Spleen (tissue), 11 donors: ENCODE results near the gene WSCD1. TPM values are rescaled to one million over a fixed set of nuclear protein-coding genes. Genes with fewer than 3 reads are reported as not detected.

Experiments
- DNase-seq: peaks from one replicate; pipeline ENCODE4 v3.0.0-alpha.2; 2020
- H3K27ac ChIP-seq, 8 donors: fragments of 200-600 bp; sonication (generic) in 7 of 8; 1 replicate in 4 of 8; 2 replicates in 4 of 8; pipeline versions ENCODE4 v1.5.0 to v1.8.0; 2016 to 2021; ENCODE audit warnings: inconsistent platforms in 4 of 8, mild to moderate bottlenecking in 4 of 8, moderate library complexity in 1 of 8
- H3K27me3 ChIP-seq, 7 donors: fragments of 200-600 bp; sonication (generic) in 6 of 7; replicated peaks in 1 of 7; 1 replicate in 4 of 7; 2 replicates in 3 of 7; pipeline versions ENCODE4 v1.5.0 to v1.8.0; 2016 to 2021; ENCODE audit warnings: inconsistent platforms in 3 of 7, mild to moderate bottlenecking in 1 of 7
- H3K36me3 ChIP-seq, 6 donors: fragments of 200-600 bp; sonication (generic) in 5 of 6; 1 replicate in 4 of 6; 2 replicates in 2 of 6; pipeline versions ENCODE4 v1.5.0 to v1.8.0; 2016 to 2021; ENCODE audit warnings: inconsistent platforms in 2 of 6
- H3K4me1 ChIP-seq, 6 donors: fragments of 200-600 bp; sonication (generic) in 5 of 6; 1 replicate in 3 of 6; 2 replicates in 3 of 6; pipeline versions ENCODE4 v1.5.0 to v1.8.0; 2016 to 2021; ENCODE audit warnings: inconsistent platforms in 3 of 6
- H3K4me3 ChIP-seq, 8 donors: fragments of 200-600 bp; sonication (generic) in 7 of 8; 1 replicate in 4 of 8; 2 replicates in 4 of 8; pipeline versions ENCODE4 v1.5.0 to v1.8.0; 2016 to 2021; ENCODE audit warnings: inconsistent platforms in 4 of 8, mild to moderate bottlenecking in 4 of 8, moderate library complexity in 2 of 8
- H3K9me3 ChIP-seq, 8 donors: fragments of 200-600 bp; sonication (generic) in 7 of 8; 1 replicate in 4 of 8; 2 replicates in 4 of 8; pipeline versions ENCODE4 v1.5.0 to v1.8.0; 2016 to 2021; ENCODE audit warnings: inconsistent platforms in 4 of 8
- POLR2A ChIP-seq, 3 donors: fragments of 450-650 bp; IDR thresholded peaks; one replicate each; pipeline ENCODE4 v1.5.1; 2017; ENCODE audit warnings: antibody characterized with exemption in 3 of 3, mild to moderate bottlenecking in 1 of 3
- POLR2AphosphoS5 ChIP-seq, 3 donors: sonication (generic); formaldehyde crosslinking; IDR thresholded peaks; one replicate each; pipeline ENCODE4 v1.5.1; 2017; ENCODE audit warnings: antibody characterized with exemption in 3 of 3
- whole genome bisulfite sequencing, 5 donors: extraction: QIAGEN DNeasy Blood & Tissue Kit in 3 of 5; methylation state at CpG; one replicate each; pipeline versions ENCODE4 v1.1.5 to v1.1.7; 2013 to 2018; 5-methylcytosine and 5-hydroxymethylcytosine counted together
- intact Hi-C: fragments of 100-400 bp; cut with DNase I; formaldehyde crosslinking; loops from one replicate; pipeline ENCODE4 v1.15.0; 2023; ENCODE audit warnings: low total_unique reads
- polyA plus RNA-seq, 3 donors: library from polyadenylated mRNA; stranded (reverse); fragments of 200-250 nt; gene quantifications; one replicate each; pipeline ENCODE4 v1.2.1, GENCODE V29; 2013
- total RNA-seq, 7 donors: library from RNA; depleted of rRNA in 3 of 7; stranded (reverse); fragments of >200 nt in 3 of 7; fragmentation: NEBNext Ultra II Directional in 4 of 7; extraction: Animal tissue kit (Norgen Biotek cat#: 25700) in 4 of 7; gene quantifications; one replicate each; pipeline versions ENCODE4 v1.1.0 to v1.2.1, GENCODE V29; 2016 to 2021
- TF ChIP-seq, protein P1 (sequence below), 11 experiments: fragments of 200-600 bp in 7 of 11; fragments of 450-650 bp in 4 of 11; sonication (generic) in 4 of 11; IDR thresholded peaks in 8 of 11; conservative IDR thresholded peaks in 3 of 11; 1 replicate in 7 of 11; 2 replicates in 4 of 11; pipeline versions ENCODE4 v1.4.0 to v1.8.0; 2016 to 2021; ENCODE audit warnings: antibody characterized with exemption in 11 of 11, inconsistent platforms in 4 of 11, mild to moderate bottlenecking in 1 of 11
- donor health status: healthy with polysubstance abuse.
- donor health status: DM: no; HTN: no; CAD: no; lungs with moderate emphysema.
- donor health status: DM: no; HTN: no; CAD: no.
- donor health status: Bipolar disorder and iron deficiency.
- donor health status: healthy.
- donor health status: DM: no; HTN: no; CAD: no.
- donor health status: DM: yes; HTN: yes; CAD: no.

WSCD1 gene
- total and polyA plus RNA-seq, 10 donors: 2.4 to 84.1 (median 44.3) TPM

GRCh38 chr17:6092182-6092902, 22.2 kb downstream of the WSCD1 start:
- DNase-seq: peak; percentile 53
- Histone ChIP-seq H3K4me1 (peaks cover 0 to 31% (median 3%) of the 10 kb centered on the region in 6 donors), H3K27me3 (no peaks in the 10 kb centered on the region), H3K36me3 (peaks cover 0 to 37% (median 0%) of the 10 kb centered on the region in 6 donors), H3K27ac (no peak overlapping the region), H3K9me3 (no peaks in the 10 kb centered on the region), H3K4me3 (no peak overlapping the region)
- 85 to 94% (median 88%) methylated on average over 14 of the region's 14 CpGs for WGBS, 5 donors
- TF ChIP-seq POLR2AphosphoS5 (IDR thresholded peaks at IDR 0.05) (no peak), POLR2A (IDR thresholded peaks at IDR 0.05) (no peak)
- TF ChIP-seq, protein P1, sequence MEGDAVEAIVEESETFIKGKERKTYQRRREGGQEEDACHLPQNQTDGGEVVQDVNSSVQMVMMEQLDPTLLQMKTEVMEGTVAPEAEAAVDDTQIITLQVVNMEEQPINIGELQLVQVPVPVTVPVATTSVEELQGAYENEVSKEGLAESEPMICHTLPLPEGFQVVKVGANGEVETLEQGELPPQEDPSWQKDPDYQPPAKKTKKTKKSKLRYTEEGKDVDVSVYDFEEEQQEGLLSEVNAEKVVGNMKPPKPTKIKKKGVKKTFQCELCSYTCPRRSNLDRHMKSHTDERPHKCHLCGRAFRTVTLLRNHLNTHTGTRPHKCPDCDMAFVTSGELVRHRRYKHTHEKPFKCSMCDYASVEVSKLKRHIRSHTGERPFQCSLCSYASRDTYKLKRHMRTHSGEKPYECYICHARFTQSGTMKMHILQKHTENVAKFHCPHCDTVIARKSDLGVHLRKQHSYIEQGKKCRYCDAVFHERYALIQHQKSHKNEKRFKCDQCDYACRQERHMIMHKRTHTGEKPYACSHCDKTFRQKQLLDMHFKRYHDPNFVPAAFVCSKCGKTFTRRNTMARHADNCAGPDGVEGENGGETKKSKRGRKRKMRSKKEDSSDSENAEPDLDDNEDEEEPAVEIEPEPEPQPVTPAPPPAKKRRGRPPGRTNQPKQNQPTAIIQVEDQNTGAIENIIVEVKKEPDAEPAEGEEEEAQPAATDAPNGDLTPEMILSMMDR (IDR thresholded peaks at IDR 0.05 in 8 of 11, conservative IDR thresholded peaks at IDR 0.05 in 3 of 11): no peak
- intact Hi-C loops: no loop called here

GRCh38 chr17:6092903-6093468, 22.8 kb downstream of the WSCD1 start:
- peak; percentile 41 for DNase-seq
- TF ChIP-seq POLR2A (IDR thresholded peaks at IDR 0.05): no peak
- TF ChIP-seq, protein P1 (IDR thresholded peaks at IDR 0.05 in 8 of 11, conservative IDR thresholded peaks at IDR 0.05 in 3 of 11): no peak
- TF ChIP-seq POLR2AphosphoS5 (IDR thresholded peaks at IDR 0.05): no peak
- Histone ChIP-seq H3K27me3 (no peaks in the 10 kb centered on the region), H3K27ac (no peak overlapping the region), H3K4me1 (peaks cover 0 to 31% (median 5%) of the 10 kb centered on the region in 6 donors), H3K4me3 (no peak overlapping the region), H3K9me3 (no peaks in the 10 kb centered on the region), H3K36me3 (peaks cover 0 to 37% (median 0%) of the 10 kb centered on the region in 6 donors)
- WGBS, 5 donors: 84 to 91% (median 91%) methylated on average over 11 of the region's 11 CpGs
- intact Hi-C loops: no loop called here

- TF ChIP-seq POLR2A (IDR thresholded peaks at IDR 0.05): no peak
- no peak for TF ChIP-seq POLR2AphosphoS5 (IDR thresholded peaks at IDR 0.05)
- peak; percentile 1 for DNase-seq
- Histone ChIP-seq H3K27ac (no peak overlapping the region), H3K9me3 (no peaks in the 10 kb centered on the region), H3K4me3 (no peak overlapping the region), H3K36me3 (peaks cover 0 to 37% (median 0%) of the 10 kb centered on the region in 6 donors), H3K4me1 (peaks cover 0 to 35% (median 8%) of the 10 kb centered on the region in 6 donors), H3K27me3 (no peaks in the 10 kb centered on the region)
- WGBS, 5 donors: 24 to 47% (median 34%) methylated on average over 1 of the region's 1 CpG
- intact Hi-C loops: no loop called here
Measured at GRCh38 chr17:6094453-6094852, 24.3 kb downstream of the WSCD1 start.

GRCh38 chr17:6094926-6095325, 24.7 kb downstream of the WSCD1 start:
- 84 to 95% (median 93%) methylated on average over 11 of the region's 11 CpGs for WGBS, 5 donors
- H3K36me3 ChIP-seq: peaks cover 0 to 37% (median 0%) of the 10 kb centered on the region in 6 donors
- no peaks in the 10 kb centered on the region for H3K27me3 ChIP-seq
- H3K9me3 ChIP-seq: no peaks in the 10 kb centered on the region
- intact Hi-C loops: no loop called here
- peaks cover 0 to 30% (median 8%) of the 10 kb centered on the region in 6 donors for H3K4me1 ChIP-seq
- TF ChIP-seq POLR2AphosphoS5 (IDR thresholded peaks at IDR 0.05) (no peak), POLR2A (IDR thresholded peaks at IDR 0.05) (no peak)
- TF ChIP-seq, protein P1 (IDR thresholded peaks at IDR 0.05 in 8 of 11, conservative IDR thresholded peaks at IDR 0.05 in 3 of 11): no peak
- DNase-seq: peak; percentile 45
- H3K4me3 ChIP-seq: no peak overlapping the region
- no peak overlapping the region for H3K27ac ChIP-seq
